Naive thymus-derived CD8-positive, alpha-beta T cell (primary cell): Measurements from ENCODE around the gene SLC38A3. TPM values are rescaled to one million over a fixed set of nuclear protein-coding genes. Genes with fewer than 3 reads are reported as not detected.

ENCODE experiments used
- ATAC-seq, 2 donors: fragments of 150-1000 bp; cut with Tn5 transposase in 1 of 2; sonication (Bioruptor Pico), chemical (Tn5 transposase) in 1 of 2; 1 replicate in 1 of 2; 2 replicates in 1 of 2; pipeline ENCODE4 v1.10.0; 2021; ENCODE audit warnings: mild to moderate bottlenecking in 2 of 2, moderate library complexity in 2 of 2
- POLR2A ChIA-PET: fragments of 350-600 bp; sonication (Branson Sonifier 250); formaldehyde crosslinking; loops from one replicate; lab custom pipeline; 2021; ENCODE audit warnings: antibody characterized with exemption; lab: Charles Lee
- DNase-seq, 10 donors: peaks; one replicate each; pipeline versions ENCODE4 v3.0.0 to v3.0.0-alpha.2; 2020 to 2022
- H3K27ac Mint-ChIP-seq, 10 donors: one replicate each; pipeline ENCODE4 v1.8.0; 2020 to 2022; ENCODE audit warnings: mild to moderate bottlenecking in 10 of 10, mixed read lengths in 10 of 10, moderate library complexity in 4 of 10, inconsistent platforms in 1 of 10
- H3K27me3 Mint-ChIP-seq, 5 donors: one replicate each; pipeline ENCODE4 v1.8.0; 2021 to 2022; ENCODE audit warnings: mixed read lengths in 5 of 5
- H3K36me3 Mint-ChIP-seq, 3 donors: one replicate each; pipeline ENCODE4 v1.8.0; 2020 to 2022; ENCODE audit warnings: mixed read lengths in 3 of 3, mild to moderate bottlenecking in 2 of 3, inconsistent platforms in 1 of 3
- H3K4me1 Mint-ChIP-seq, 4 donors: one replicate each; pipeline ENCODE4 v1.8.0; 2021 to 2022; ENCODE audit warnings: mixed read lengths in 4 of 4
- H3K4me3 Mint-ChIP-seq, 10 donors: one replicate each; pipeline ENCODE4 v1.8.0; 2020 to 2022; ENCODE audit warnings: mild to moderate bottlenecking in 10 of 10, mixed read lengths in 10 of 10, moderate library complexity in 6 of 10, inconsistent platforms in 1 of 10
- H3K9me3 Mint-ChIP-seq, 9 donors: one replicate each; pipeline ENCODE4 v1.8.0; 2020 to 2022; ENCODE audit warnings: mixed read lengths in 9 of 9, mild to moderate bottlenecking in 3 of 9, inconsistent platforms in 1 of 9, moderate library complexity in 1 of 9
- polyA plus RNA-seq, 3 donors: library from polyadenylated mRNA; unstranded; fragments of 300-500 nt; fragmentation: Illumina TruSeq; gene quantifications; one replicate each; pipeline ENCODE4 v1.2.3, GENCODE V29; 2021
- total RNA-seq, 8 experiments: library from RNA in 2 of 8; stranded (reverse) in 2 of 8; gene quantifications; one replicate each; pipeline ENCODE4 v1.2.3 and lab custom pipeline; 2021 to 2026

The SLC38A3 gene
- total and polyA plus RNA-seq, 5 experiments from 2014 or later, result not detected

- ATAC-seq, result no peak
- DNase-seq, result no peak
- Mint-ChIP-seq H3K4me3 (no peak overlapping the region), H3K27ac (no peak overlapping the region), H3K27me3 (peaks cover 2 to 10% (median 3%) of the 10 kb centered on the region in 5 donors), H3K9me3 (no peaks in the 10 kb centered on the region), H3K36me3 (no peaks in the 10 kb centered on the region), H3K4me1 (peaks cover 0 to 2% (median 2%) of the 10 kb centered on the region in 4 donors)
- POLR2A ChIA-PET, result no interaction called here
Measured at GRCh38 chr3:50187750-50188149, 17.3 kb upstream of the SLC38A3 start.

- Mint-ChIP-seq H3K4me1 (peaks cover 4 to 8% (median 5%) of the 10 kb centered on the region in 4 donors), H3K27me3 (peaks cover 0 to 13% (median 3%) of the 10 kb centered on the region in 5 donors), H3K4me3 (no peak overlapping the region), H3K27ac (no peak overlapping the region), H3K9me3 (no peaks in the 10 kb centered on the region), H3K36me3 (no peaks in the 10 kb centered on the region)
- ATAC-seq, result no peak
- DNase-seq, result peak in 3 of 10 donors; percentile 17 to 23 (median 19)
- POLR2A ChIA-PET, result no interaction called here
Measured at GRCh38 chr3:50189274-50189673, 15.8 kb upstream of the SLC38A3 start.

- no peaks in the 10 kb centered on the region for H3K9me3 Mint-ChIP-seq
- ATAC-seq (no peak), DNase-seq (no peak)
- POLR2A ChIA-PET, result no interaction called here
- peaks cover 4 to 14% (median 11%) of the 10 kb centered on the region in 4 donors for H3K4me1 Mint-ChIP-seq
- no peaks in the 10 kb centered on the region for H3K36me3 Mint-ChIP-seq
- H3K4me3 Mint-ChIP-seq, result no peak overlapping the region
- H3K27ac Mint-ChIP-seq, result no peak overlapping the region
- peaks cover 0 to 17% (median 4%) of the 10 kb centered on the region in 5 donors for H3K27me3 Mint-ChIP-seq
Measured at GRCh38 chr3:50189989-50190388, 15.1 kb upstream of the SLC38A3 start.

GRCh38 chr3:50190936-50191660, 14.0 kb upstream of the SLC38A3 start, which contains the start of gene GNAT1:
Gene GNAT1 (plus strand): TSS chr3:50191610. CDS start chr3:50191726, 116 bp downstream.
- H3K9me3 Mint-ChIP-seq, result no peaks in the 10 kb centered on the region
- H3K36me3 Mint-ChIP-seq, result no peaks in the 10 kb centered on the region
- H3K4me3 Mint-ChIP-seq, result no peak within 1 kb of the TSS
- peak within 1 kb of the TSS in 1 of 10 donors; percentile 13 for H3K27ac Mint-ChIP-seq
- no peak for ATAC-seq
- peaks cover 0 to 17% (median 4%) of the 10 kb centered on the region in 5 donors for H3K27me3 Mint-ChIP-seq
- no peak for DNase-seq
- POLR2A ChIA-PET, result interaction anchor here (5.5 kb wide), 1 partner anchor 36 kb away, joined by 48 read pairs; no protein-coding TSS in a partner anchor
- peaks cover 4 to 15% (median 11%) of the 10 kb centered on the region in 4 donors for H3K4me1 Mint-ChIP-seq

- no peak overlapping the region for H3K27ac Mint-ChIP-seq
- POLR2A ChIA-PET, result interaction anchor here (0.6 to 5.5 kb wide), 3 partner anchors 35 to 472 kb away, joined by 4 to 48 read pairs (median 12); no protein-coding TSS in a partner anchor
Measured at GRCh38 chr3:50192124-50192523, 12.9 kb upstream of the SLC38A3 start.

GRCh38 chr3:50192689-50193141, 12.4 kb upstream of the SLC38A3 start:
- POLR2A ChIA-PET, result interaction anchor here (0.6 to 5.5 kb wide), 3 partner anchors 34 to 472 kb away, joined by 4 to 48 read pairs (median 12); no protein-coding TSS in a partner anchor
- Mint-ChIP-seq H3K27ac (peak overlapping the region in 6 of 10 donors; percentile 13 to 84 (median 74)), H3K9me3 (no peaks in the 10 kb centered on the region), H3K36me3 (no peaks in the 10 kb centered on the region), H3K4me3 (peak overlapping the region in 9 of 10 donors; percentile 19 to 72 (median 54)), H3K27me3 (peaks cover 0 to 17% (median 5%) of the 10 kb centered on the region in 5 donors), H3K4me1 (peaks cover 4 to 15% (median 11%) of the 10 kb centered on the region in 4 donors)
- ATAC-seq (peak; percentile 26 to 47), DNase-seq (peak; percentile 71 to 91 (median 84))

More at GRCh38 chr3:50192124-50192523, 12.9 kb upstream of the SLC38A3 start:
- no peak for ATAC-seq
- no peak for DNase-seq
- H3K27me3 Mint-ChIP-seq, result peaks cover 0 to 17% (median 5%) of the 10 kb centered on the region in 5 donors
- no peaks in the 10 kb centered on the region for H3K36me3 Mint-ChIP-seq
- H3K4me1 Mint-ChIP-seq, result peaks cover 4 to 15% (median 11%) of the 10 kb centered on the region in 4 donors
- H3K9me3 Mint-ChIP-seq, result no peaks in the 10 kb centered on the region
- H3K4me3 Mint-ChIP-seq, result no peak overlapping the region

- Mint-ChIP-seq H3K4me1 (peaks cover 4 to 15% (median 11%) of the 10 kb centered on the region in 4 donors), H3K4me3 (peak overlapping the region in 1 of 10 donors; percentile 19), H3K36me3 (no peaks in the 10 kb centered on the region), H3K27me3 (peaks cover 0 to 17% (median 5%) of the 10 kb centered on the region in 5 donors), H3K27ac (no peak overlapping the region), H3K9me3 (no peaks in the 10 kb centered on the region)
- no peak for DNase-seq
- ATAC-seq, result no peak
- POLR2A ChIA-PET, result interaction anchor here (0.5 to 5.5 kb wide), 5 partner anchors 11 to 79 kb away, joined by 3 to 48 read pairs (median 7); partner anchors contain the start of gene SLC38A3
Measured at GRCh38 chr3:50193286-50193685, 11.8 kb upstream of the SLC38A3 start.

- peak overlapping the region in 3 of 10 donors; percentile 48 to 83 (median 69) for H3K27ac Mint-ChIP-seq
- peak overlapping the region in 7 of 10 donors; percentile 15 to 74 (median 44) for H3K4me3 Mint-ChIP-seq
- POLR2A ChIA-PET, result interaction anchor here (0.5 to 5.5 kb wide), 8 partner anchors 11 to 131 kb away, joined by 3 to 48 read pairs (median 6); partner anchors contain the start of gene SLC38A3
Measured at GRCh38 chr3:50193746-50194127, 11.3 kb upstream of the SLC38A3 start.

GRCh38 chr3:50194128-50194902, 10.8 kb upstream of the SLC38A3 start:
- no peaks in the 10 kb centered on the region for H3K36me3 Mint-ChIP-seq
- peak overlapping the region in 8 of 10 donors; percentile 60 to 93 (median 83) for H3K27ac Mint-ChIP-seq
- peak; percentile 78 to 94 (median 90) for DNase-seq
- H3K4me1 Mint-ChIP-seq, result peaks cover 4 to 15% (median 11%) of the 10 kb centered on the region in 4 donors
- H3K9me3 Mint-ChIP-seq, result no peaks in the 10 kb centered on the region
- POLR2A ChIA-PET, result interaction anchor here (1.0 to 5.5 kb wide), 9 partner anchors 10 to 130 kb away, joined by 3 to 48 read pairs (median 4); partner anchors contain the start of gene SLC38A3
- H3K4me3 Mint-ChIP-seq, result peak overlapping the region; percentile 44 to 84 (median 68)
- H3K27me3 Mint-ChIP-seq, result peaks cover 0 to 21% (median 7%) of the 10 kb centered on the region in 5 donors
- ATAC-seq, result peak; percentile 88 to 90

More at GRCh38 chr3:50193746-50194127, 11.3 kb upstream of the SLC38A3 start:
- H3K36me3 Mint-ChIP-seq, result no peaks in the 10 kb centered on the region
- peaks cover 4 to 15% (median 11%) of the 10 kb centered on the region in 4 donors for H3K4me1 Mint-ChIP-seq
- H3K9me3 Mint-ChIP-seq, result no peaks in the 10 kb centered on the region
- no peak for ATAC-seq
- DNase-seq, result peak in 1 of 10 donors; percentile 60
- H3K27me3 Mint-ChIP-seq, result peaks cover 0 to 17% (median 5%) of the 10 kb centered on the region in 5 donors

GRCh38 chr3:50194903-50195500, 10.1 kb upstream of the SLC38A3 start:
- Mint-ChIP-seq H3K27ac (peak overlapping the region in 8 of 10 donors; percentile 55 to 93 (median 80)), H3K9me3 (no peaks in the 10 kb centered on the region), H3K4me3 (peak overlapping the region; percentile 36 to 79 (median 66)), H3K4me1 (peaks cover 4 to 15% (median 11%) of the 10 kb centered on the region in 4 donors), H3K27me3 (peaks cover 0 to 21% (median 7%) of the 10 kb centered on the region in 5 donors), H3K36me3 (no peaks in the 10 kb centered on the region)
- POLR2A ChIA-PET, result interaction anchor here (0.9 to 5.5 kb wide), 8 partner anchors 10 to 129 kb away, joined by 3 to 48 read pairs (median 3); partner anchors contain the start of gene SLC38A3
- ATAC-seq (peak; percentile 55 to 85), DNase-seq (peak in 1 of 10 donors; percentile 52)

GRCh38 chr3:50195501-50196252, 9.4 kb upstream of the SLC38A3 start:
- DNase-seq, result peak in 1 of 10 donors; percentile 59
- H3K4me1 Mint-ChIP-seq, result peaks cover 4 to 15% (median 11%) of the 10 kb centered on the region in 4 donors
- no peaks in the 10 kb centered on the region for H3K36me3 Mint-ChIP-seq

More at GRCh38 chr3:50195501-50196252, 9.4 kb upstream of the SLC38A3 start:
- ATAC-seq, result no peak
- H3K9me3 Mint-ChIP-seq, result no peaks in the 10 kb centered on the region
- peak overlapping the region in 4 of 10 donors; percentile 6 to 73 (median 64) for H3K27ac Mint-ChIP-seq
- POLR2A ChIA-PET, result interaction anchor here (0.9 to 5.5 kb wide), 4 partner anchors 23 to 51 kb away, joined by 3 to 48 read pairs (median 3); no protein-coding TSS in a partner anchor
- peaks cover 4 to 22% (median 8%) of the 10 kb centered on the region in 5 donors for H3K27me3 Mint-ChIP-seq
- peak overlapping the region in 3 of 10 donors; percentile 29 to 63 (median 62) for H3K4me3 Mint-ChIP-seq
